GM19455 (cell line): ENCODE measurements around the gene SPARC.
A peak's percentile ranks its signal among the peaks of the same experiment; 100 is the strongest.

Source experiments
- ATAC-seq: cut with Tn5 transposase; IDR thresholded peaks from one replicate; pipeline ENCODE4 v1.9.1; 2021; ENCODE audit not compliant: unreplicated experiment

SPARC gene

DNA sequence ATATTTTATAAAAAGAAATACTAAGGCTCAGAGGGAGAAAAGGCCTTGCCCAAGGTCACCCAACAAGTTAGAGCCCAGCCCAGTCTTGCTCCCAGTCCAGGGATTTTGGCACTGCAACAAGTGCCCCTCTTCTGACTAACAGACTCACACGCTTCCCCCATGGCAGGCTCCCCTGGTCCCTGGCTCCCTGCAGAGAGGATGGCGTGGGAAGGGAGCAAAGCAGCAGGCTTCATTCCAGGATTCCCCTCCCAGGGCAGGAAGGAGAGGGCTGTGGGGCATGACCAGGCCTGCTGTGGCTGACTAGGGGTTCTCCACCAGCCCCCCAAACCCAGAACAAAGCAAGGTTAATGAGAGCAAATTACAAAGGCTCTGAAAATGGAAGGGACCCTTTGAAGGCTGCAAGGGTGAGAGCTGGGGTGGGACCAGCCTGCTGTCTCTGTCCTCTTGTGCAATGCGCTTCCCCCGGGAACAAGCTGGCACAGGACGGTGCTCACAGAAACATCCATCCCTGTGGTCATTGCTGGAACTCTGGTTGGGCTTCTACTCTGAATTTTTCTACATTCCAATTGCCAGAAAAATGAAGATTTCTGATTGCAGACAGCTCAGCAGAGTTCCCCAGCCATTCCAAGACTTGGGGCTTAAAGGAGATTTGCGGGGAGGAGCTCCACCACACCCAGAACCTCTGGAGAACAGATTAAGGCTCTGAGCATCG, 58.4 kb downstream of the SPARC start:
- no peak for ATAC-seq

DNA sequence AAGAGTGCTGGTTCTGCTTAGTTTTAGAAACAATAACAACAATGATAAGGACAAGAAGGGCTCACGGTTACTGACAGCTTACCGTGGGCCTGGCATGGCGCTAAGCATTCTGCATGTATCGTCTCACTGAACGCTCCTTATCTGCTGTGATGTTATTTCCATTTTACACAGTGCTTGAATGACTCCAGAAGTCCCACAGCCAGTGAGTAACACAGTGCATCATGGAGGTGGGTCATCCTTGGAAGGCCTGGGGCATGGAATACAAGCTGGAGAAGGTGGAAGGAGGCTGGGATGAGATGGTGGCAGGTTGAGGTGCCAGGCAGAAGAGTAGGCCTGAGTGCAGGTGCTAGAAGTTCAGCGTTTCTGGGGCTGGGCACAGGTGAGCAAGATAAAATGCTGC, 59.1 kb downstream of the SPARC start:
- no peak for ATAC-seq

DNA sequence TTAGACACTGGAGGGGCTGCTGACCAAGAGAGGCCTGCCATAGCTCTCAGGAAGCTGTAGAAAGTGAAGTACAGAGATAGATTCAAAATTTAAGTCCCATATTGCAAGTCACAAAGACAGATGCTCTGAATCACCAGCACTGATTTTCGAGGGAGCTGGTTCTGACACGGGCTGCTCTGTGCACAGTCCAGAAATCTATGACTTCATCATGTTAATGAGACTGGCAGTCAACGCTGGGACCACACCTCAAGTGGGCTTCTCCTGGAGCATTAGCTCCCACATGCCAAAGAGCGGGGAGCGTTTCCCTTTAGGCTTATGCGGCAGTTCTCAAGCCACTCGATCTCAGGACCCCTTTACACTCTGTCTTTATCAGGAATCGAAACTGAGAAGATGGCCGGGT, 61.4 kb downstream of the SPARC start:
- ATAC-seq = no peak

DNA sequence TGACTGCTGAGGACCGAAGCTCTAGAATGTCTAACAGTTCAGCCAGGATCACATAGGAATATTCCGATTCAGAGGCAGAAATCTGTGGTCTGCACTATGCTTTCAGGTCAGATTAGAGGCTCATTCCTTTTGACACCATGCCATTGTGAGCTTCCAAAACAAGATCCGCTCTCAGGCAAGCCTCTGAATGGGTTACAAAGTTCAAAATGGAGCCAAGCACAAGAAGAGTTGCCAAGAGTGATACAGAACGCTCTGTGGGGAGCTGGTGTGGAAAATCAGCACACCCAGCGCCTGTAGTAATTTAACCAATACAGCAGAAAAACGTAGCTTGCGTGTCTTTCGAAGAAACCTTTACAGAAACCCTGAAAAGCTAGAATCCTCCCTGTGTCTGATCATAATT, 62.2 kb downstream of the SPARC start:
- no peak for ATAC-seq

- ATAC-seq = no peak
Measured at GRCh38 chr5:151622367-151623088, 64.2 kb downstream of the SPARC start.

- ATAC-seq = no peak
Measured at GRCh38 chr5:151620461-151620840, 66.3 kb downstream of the SPARC start.

- ATAC-seq = no peak
Measured at GRCh38 chr5:151619812-151620460, 66.8 kb downstream of the SPARC start.

DNA sequence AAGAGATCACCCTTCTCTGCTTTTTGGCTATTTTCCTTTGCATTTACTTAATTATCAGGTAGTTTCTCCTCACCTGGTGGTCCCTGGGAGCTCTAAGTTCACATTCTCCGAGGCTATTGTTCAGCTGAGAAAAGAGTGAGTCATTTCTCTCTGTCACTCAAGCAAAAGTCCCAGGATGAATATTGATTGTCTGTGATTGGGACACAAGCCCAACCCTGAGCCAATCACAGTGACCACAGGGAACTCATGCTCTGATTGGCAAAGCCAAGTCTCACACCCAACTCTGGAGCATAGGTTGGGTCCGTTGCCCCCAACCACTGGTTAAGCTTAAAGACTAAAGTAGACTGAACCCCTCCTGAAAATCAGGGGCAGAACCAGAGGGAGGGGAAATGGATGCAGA, 67.8 kb downstream of the SPARC start:
- ATAC-seq = no peak

DNA sequence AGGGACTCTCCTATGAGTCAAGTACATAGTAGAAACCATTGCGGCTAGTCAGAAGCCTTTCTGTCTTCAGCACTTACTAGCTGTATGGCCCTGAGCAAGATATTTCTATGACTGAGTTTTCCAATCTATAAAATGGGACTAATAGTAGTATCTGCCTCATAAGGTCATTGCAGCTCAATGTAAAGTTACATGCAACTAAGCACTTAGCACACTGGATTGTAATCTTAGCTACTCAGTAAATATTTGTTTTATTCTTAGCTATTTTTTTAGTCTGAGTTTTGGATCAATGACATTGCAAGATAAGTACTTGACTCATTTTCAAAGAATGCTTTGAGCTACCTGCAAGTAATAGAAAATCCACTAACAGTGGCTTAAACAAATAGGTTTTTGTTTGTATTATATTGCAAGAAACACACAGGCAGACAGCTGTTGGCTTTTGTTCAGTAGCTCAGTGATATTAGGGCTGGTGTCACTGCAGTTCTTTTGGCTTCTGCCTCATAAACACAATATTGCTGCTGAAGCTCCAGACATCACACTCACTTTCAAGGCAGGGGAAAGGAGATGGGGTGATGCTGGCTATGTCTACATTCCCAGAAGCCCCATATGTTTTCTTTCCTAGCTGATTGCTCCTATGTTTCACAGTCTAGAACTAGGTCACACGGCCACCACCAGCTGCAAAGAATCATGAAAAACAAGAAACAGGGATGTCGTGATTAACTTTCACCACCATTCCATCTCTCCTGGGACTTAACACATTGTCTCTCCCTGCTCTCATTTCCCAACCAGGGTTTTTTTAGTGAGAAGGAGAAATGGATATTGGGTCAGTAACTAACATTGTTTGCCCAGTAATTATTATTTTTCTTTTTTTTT, 68.6 kb downstream of the SPARC start:
- ATAC-seq = no peak

GRCh38 chr5:151617383-151617840, 69.3 kb downstream of the SPARC start:
- ATAC-seq = no peak

DNA sequence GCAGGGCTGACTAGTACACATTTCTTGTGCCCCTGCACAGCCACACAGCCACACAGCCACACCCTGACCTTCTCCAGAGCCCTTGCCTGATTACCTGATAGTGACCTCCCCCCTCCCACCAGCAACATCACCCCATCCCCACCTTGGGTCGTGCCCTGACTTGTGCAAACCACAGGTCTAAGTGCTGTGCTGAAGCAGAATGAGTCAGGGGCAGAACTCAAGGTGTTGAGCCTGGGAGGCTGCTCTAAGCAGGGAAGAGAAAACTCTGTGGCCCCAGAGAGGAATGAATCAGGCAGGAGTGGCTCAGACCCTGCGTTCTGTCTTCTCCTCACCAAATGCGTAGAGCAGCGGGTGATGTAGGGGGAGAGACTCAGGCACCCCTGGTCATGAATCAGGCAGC, 71.3 kb downstream of the SPARC start:
- no peak for ATAC-seq

DNA sequence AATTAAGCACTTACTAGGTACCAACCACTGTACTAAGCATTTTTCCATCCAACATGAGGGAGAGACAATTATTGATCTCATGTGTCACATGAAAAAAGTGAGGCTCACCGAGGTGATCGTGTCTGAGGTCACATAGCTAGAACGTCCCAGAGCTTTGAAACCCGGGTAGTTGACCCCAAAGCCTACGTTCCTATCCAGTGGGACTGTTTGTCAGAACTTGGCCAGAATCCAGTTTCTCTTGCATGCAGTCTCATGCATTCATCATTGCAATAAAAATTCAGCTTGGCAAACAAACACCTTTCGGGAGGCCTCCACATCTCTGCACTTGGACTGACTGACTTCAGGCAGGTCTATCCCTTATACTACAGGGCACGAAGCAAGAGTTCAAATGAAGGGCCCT, 72.2 kb downstream of the SPARC start:
- ATAC-seq = no peak

- peak; percentile 67 for ATAC-seq
Measured at GRCh38 chr5:151612689-151613427, 73.9 kb downstream of the SPARC start.

- ATAC-seq = no peak
Measured at GRCh38 chr5:151611127-151611775, 75.5 kb downstream of the SPARC start.
